HG02763 (cell line): ENCODE results near the gene RERE.
"Not testable (repeated sequence)": the region's sequence is repeated elsewhere in the genome, so short reads cannot be mapped to it uniquely, and the experiment has no call there.

Source experiments
- ATAC-seq: cut with Tn5 transposase; IDR thresholded peaks from one replicate; pipeline ENCODE4 v1.9.1; 2021; ENCODE audit warnings: mild to moderate bottlenecking, moderate library complexity; ENCODE audit not compliant: unreplicated experiment

RERE gene

GRCh38 chr1:8524627-8525157 is 292.7 kb downstream of the RERE start:
- no peak for ATAC-seq

- ATAC-seq = no peak
Measured at GRCh38 chr1:8523666-8524206, 293.7 kb downstream of the RERE start.

GRCh38 chr1:8520483-8520966 is 296.9 kb downstream of the RERE start:
- no peak for ATAC-seq

GRCh38 chr1:8519167-8519566 is 298.3 kb downstream of the RERE start:
- no peak for ATAC-seq

GRCh38 chr1:8518490-8518801 is 299.0 kb downstream of the RERE start:
- ATAC-seq = no peak

- ATAC-seq = no peak
Measured at GRCh38 chr1:8517661-8518489, 299.6 kb downstream of the RERE start.

GRCh38 chr1:8516793-8517556 is 300.5 kb downstream of the RERE start:
- no peak for ATAC-seq

GRCh38 chr1:8516278-8516777 is 301.1 kb downstream of the RERE start:
- no peak for ATAC-seq

- no peak for ATAC-seq
Measured at GRCh38 chr1:8512504-8512903, 304.9 kb downstream of the RERE start.

GRCh38 chr1:8510041-8510823 is 307.2 kb downstream of the RERE start:
- ATAC-seq = no peak

GRCh38 chr1:8509579-8509978 is 307.9 kb downstream of the RERE start:
- no peak for ATAC-seq

GRCh38 chr1:8506995-8507615 is 310.3 kb downstream of the RERE start:
- ATAC-seq = no peak

GRCh38 chr1:8506456-8506855 is 311.0 kb downstream of the RERE start:
- ATAC-seq = no peak

GRCh38 chr1:8503842-8504241 is 313.6 kb downstream of the RERE start:
- no peak for ATAC-seq

GRCh38 chr1:8502949-8503348 is 314.5 kb downstream of the RERE start:
- ATAC-seq = not testable (repeated sequence)

- ATAC-seq = no peak
Measured at GRCh38 chr1:8497210-8497819, 320.1 kb downstream of the RERE start.

- no peak for ATAC-seq
Measured at GRCh38 chr1:8496473-8496872, 321.0 kb downstream of the RERE start.

- ATAC-seq = no peak
Measured at GRCh38 chr1:8495928-8496401, 321.5 kb downstream of the RERE start.

- ATAC-seq = no peak
Measured at GRCh38 chr1:8494681-8495080, 322.8 kb downstream of the RERE start.
